Activated T-helper 9 cell treated with anti-CD3 and anti-CD28 coated beads, Interleukin-2, amount 50 U/mL, for 16 hours (primary cell): ENCODE measurements around the gene TBC1D2.
"Not testable (repeated sequence)": the region's sequence is repeated elsewhere in the genome, so short reads cannot be mapped to it uniquely, and the experiment has no call there.

Source experiments
- DNase-seq: peaks from one replicate; pipeline ENCODE4 v3.0.0-alpha.2; 2020; ENCODE audit warnings: low read depth

Gene TBC1D2

GRCh38 chr9:98187926-98188325 is 67.5 kb downstream of the TBC1D2 start:
- no peak for DNase-seq

DNA sequence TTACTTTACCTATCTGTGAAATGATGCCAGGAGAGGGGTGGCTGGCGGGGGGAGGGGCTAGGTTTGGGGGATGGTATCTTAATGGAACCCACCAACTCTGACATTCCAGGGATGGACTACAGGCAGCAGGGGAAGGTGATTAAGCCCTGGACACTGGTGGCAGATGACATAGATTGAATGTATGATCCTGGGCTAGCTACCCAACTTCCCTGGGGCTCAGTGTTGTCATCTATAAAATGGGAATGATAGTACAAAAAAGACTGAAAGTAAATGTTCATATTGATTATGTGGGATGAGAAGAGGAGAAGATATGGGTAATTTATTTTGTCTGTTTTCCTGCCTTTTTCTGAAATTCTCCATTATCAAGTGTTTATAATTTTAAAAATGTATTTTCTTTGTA is 69.2 kb downstream of the TBC1D2 start:
- DNase-seq, result no peak

- DNase-seq, result no peak
Observed at GRCh38 chr9:98185611-98186171, 69.8 kb downstream of the TBC1D2 start.

GRCh38 chr9:98185021-98185567 is 70.4 kb downstream of the TBC1D2 start:
- DNase-seq, result no peak

GRCh38 chr9:98184326-98184725 is 71.1 kb downstream of the TBC1D2 start:
- no peak for DNase-seq

GRCh38 chr9:98182889-98183599 is 72.4 kb downstream of the TBC1D2 start:
- no peak for DNase-seq

DNA sequence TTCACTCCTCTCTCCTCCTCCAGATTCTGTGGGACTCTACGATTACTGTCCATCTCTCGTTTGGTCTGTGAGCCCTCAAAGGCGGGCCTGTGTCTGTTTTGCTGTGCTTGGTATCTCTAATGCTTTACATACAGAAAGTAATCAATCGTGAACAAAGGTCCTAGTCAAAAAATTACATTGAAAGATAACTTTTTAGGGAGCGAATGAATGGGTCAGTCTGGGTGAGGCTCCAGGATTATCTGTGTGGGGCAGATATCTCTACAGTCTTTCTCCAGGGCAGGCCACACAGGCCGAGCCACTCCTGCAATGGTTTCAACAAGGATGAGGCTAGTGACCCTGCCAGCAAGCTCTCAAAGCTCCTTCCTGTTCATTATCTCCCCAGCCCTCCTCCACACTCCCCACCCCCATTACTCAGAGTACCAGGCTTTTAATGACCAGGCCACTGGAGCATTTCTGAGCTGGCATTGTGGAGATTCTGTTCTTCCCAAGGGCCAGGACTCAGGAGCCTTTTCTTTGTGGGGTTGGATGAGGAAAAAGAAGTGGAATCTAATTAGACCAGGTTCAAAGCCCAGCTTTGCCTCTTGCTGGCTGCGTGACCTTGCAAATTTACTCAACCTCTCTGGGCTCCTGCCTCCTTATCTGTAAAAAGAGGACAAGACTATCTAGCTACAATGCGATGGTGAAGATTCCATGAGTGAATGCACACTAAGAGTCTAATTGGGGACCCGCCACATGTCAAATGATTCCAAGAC is 73.2 kb downstream of the TBC1D2 start:
- DNase-seq, result no peak

DNA sequence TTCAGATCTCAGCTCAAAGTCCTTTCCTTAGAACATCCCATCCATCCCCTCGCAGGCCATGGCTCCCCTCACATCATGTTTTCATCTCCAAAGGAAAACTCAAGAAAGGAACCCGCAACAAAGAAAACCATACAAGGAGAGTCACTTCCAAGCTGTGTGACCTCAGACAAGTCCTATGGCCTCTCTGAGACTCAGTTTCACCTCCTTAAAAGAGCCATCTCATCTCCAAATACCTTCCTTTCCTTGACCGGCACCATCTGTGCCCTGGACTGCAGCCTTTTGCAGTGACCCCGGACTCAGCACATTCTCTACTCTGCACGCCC is 73.7 kb downstream of the TBC1D2 start:
- DNase-seq, result no peak

DNA sequence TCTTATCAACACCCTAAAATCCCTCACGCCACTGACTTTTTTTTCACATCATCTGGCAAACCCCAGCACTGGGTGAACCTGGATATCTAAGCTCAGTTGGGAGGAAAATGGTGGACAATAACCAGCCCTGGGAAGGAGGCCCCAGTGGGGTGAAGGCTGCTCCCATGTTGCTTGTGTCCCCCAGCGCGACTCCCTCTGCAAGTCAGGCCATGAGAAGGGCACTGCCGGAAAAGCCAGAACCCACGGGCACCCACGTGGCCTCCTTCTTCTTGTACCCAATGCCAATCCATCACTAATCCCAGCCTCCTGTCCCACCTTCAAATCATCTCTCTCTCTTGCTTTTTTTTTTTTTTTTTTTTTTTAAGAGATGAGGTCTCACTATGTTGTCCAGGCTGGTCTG is 74.5 kb downstream of the TBC1D2 start:
- no peak for DNase-seq

DNA sequence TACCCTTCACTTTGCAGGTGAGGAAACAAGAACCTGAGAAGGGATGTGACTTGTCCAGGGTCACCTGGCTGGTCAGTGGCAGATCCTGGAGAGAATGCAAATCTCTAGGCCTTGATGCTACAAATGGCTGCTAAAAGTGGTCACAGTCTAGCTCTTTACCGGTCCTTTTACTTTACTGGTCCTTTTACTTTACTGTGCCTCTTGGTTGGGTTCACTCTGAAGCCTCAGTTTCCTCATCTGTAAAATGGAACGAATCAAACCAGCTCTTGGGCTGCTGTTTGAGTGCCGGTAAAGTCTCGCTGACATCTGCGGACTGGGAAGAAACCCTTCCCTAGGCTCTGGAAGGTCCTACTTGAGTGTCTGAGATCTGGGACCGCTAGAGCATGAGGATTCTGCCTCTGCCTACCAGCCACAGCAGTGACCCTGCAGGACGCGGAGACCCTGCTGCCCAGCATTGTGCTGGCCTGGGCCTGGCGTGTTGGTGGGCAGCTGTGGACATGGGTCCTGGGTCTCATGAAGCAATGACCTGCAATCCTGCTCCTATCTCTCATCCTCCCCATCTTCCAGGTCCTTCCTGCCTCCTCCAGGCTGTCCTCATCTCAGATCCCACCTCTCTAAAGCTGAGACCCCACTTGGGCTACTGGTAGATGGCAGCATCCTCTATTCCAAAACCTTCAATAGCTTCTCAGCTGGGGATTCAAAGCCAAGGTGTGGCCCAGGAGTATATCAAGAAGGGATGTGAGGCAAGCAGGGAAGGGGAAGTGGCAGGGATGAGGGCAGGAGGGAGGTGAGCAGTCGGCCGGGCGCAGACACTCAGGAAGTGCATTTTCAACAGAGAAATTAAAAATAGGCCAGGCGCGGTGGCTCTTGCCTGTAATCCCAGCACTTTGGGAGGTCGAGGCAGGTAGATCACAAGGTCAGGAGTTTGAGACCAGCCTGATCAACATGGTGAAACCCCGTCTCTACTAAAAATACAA is 76.3 kb downstream of the TBC1D2 start:
- no peak for DNase-seq

GRCh38 chr9:98176391-98177259 is 78.8 kb downstream of the TBC1D2 start:
- DNase-seq, result no peak

DNA sequence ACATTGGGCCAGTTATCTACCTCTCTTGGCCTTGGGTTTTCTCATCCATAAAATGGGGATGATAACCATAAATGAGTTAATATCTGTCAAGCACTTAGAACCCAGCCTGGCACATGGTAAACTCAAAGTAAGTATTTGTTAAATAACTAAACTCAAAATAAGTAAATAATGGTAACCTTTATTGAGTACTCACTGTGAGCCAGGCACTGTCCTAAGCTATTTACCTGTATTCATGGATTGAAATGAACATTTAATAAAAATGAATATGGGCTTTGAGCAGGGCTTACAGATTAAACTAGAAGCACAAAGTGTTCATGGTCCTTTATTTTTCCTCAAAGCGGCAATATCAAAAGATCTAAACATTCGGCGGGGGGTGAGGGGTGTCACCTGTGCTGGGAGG is 79.7 kb downstream of the TBC1D2 start:
- DNase-seq, result no peak

DNA sequence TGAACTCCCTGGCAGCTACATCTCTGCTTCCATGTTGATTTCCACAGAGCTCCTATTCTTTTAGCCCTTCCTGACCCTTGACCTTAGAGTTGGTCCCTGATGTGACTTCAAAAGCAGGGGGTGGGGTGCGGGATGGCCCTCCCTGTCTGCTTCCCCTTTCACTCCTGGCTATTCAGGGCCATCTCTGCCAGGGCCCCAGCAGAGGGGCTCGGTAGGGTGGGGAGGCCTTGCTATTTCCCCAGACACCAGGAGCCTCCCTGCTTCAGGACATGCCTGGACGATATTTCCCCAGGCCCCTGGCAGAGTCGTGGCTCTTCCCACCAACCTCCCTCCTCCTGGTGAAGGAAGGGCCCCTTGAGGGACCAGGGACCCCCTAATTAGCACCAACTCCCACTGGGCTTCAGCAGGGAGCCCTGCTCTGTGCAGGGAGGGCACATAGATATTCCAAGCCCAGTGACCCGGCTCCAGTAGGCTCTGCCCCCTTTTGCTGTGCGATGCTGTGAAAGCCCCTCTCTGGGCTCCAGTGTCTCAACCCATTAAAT is 80.3 kb downstream of the TBC1D2 start:
- no peak for DNase-seq

DNA sequence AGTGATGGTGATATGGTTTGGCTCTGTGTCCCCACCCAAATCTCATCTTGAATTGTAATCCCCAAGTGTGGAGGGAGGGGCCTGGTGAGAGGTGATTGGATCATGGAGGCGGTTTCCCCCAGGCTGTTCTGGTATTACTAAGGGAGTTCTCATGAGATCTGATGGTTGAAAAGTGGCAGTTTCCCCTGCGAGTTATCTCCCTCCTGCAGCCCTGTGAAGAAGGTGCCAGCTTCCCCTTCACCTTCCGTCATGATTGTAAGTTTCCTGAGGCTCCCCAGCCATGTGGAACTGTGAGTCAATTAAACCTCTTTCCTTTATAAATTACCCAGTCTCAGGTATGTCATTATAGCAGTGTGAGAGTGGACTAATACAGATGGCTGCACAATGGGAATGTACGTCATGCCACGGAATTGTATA is 80.9 kb downstream of the TBC1D2 start:
- not testable (repeated sequence) for DNase-seq

DNA sequence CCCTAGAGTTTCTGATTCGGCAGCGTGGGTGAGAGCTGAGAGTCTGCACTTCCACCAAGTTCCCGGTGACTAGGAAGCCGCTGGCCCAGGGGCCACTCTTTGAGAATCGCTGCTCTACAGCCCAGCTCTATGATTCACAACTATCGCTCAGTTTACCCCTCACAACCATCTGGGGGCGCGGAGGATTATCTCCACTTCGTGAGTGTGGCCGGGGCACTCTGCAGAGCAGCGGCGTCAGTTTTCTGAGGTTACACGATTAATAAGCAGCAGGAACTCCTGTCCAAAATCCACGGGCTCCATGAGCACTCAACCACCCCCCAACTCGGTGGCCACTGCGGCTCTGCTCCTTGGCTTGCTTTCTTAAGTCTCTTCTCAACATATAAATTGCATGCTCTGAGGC is 82.3 kb downstream of the TBC1D2 start:
- no peak for DNase-seq

DNA sequence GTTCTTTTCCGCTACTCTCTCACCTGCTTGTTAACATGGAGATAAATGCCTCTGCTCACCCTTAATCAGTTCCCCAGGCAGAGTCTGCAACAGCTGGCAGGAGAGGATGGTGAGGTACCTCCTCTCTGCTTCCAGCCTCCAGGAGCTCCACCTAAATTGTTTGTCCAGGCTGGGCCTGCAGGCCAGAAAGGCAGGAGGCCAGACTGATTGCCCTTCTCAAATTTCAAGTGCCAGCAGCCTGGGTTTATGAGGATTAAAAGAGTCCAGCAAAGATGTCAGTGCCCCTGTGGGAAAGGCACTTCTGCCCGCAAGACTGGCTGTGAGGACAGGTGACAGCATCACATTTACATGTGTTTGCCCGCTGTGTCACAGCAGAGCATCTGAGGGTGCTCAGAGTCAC is 82.8 kb downstream of the TBC1D2 start:
- DNase-seq, result no peak

GRCh38 chr9:98171176-98171925 is 84.1 kb downstream of the TBC1D2 start:
- DNase-seq, result no peak

GRCh38 chr9:98168941-98169488 is 86.4 kb downstream of the TBC1D2 start:
- DNase-seq, result peak; percentile 24

DNA sequence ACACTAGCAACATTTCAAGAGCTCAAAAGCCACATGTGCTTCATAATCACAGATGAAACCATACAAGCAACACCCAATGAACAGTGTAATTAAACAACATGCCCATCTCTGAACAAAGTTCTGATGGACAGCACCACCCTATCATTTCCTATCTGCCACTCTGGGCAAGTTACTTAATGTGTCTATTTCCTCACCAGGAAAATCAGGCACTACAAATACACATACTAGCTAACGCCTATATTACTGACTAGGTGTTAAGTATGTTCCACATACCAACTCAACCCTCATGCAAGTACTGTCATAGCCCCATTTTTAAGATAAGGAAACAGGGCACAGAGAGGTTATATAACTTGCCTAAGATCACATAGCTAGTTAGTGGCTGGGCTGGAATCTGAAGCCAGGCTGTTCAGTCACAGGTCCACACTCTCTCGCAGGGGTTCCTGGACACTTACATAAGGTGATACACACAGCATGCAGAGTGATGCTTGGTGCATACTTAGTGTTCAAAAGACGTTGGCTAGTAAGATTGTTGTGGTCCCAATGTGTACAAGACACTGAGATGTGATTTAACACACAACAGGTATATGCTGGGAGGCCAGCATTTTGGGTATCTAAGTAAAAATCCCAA is 87.2 kb downstream of the TBC1D2 start:
- no peak for DNase-seq
